HEK293 (cell line): ENCODE data around the gene ARID1A.

Source experiments
- CTCF ChIP-seq: fragments of 450-650 bp; formaldehyde crosslinking; IDR thresholded peaks from 2 replicates; pipeline ENCODE4 v1.5.1; 2016; ENCODE audit warnings: missing biosample characterization, missing genetic modification characterization
- OSR2 ChIP-seq: fragments of 450-650 bp; formaldehyde crosslinking; IDR thresholded peaks from 2 replicates; pipeline ENCODE4 v1.5.1; 2016; ENCODE audit warnings: missing biosample characterization, missing genetic modification characterization
- ZNF140 ChIP-seq: fragments of 450-650 bp; formaldehyde crosslinking; IDR thresholded peaks from 2 replicates; pipeline ENCODE4 v1.5.1; 2016; ENCODE audit warnings: missing biosample characterization, missing genetic modification characterization
- ZNF174 ChIP-seq: fragments of 450-650 bp; formaldehyde crosslinking; IDR thresholded peaks from 2 replicates; pipeline ENCODE4 v1.5.0; 2017; ENCODE audit warnings: missing biosample characterization, mild to moderate bottlenecking, missing genetic modification characterization
- ZNF398 ChIP-seq: fragments of 450-650 bp; formaldehyde crosslinking; IDR thresholded peaks from 2 replicates; pipeline ENCODE4 v1.5.1; 2017; ENCODE audit warnings: missing biosample characterization, missing genetic modification characterization
- ZNF416 ChIP-seq: fragments of 450-650 bp; formaldehyde crosslinking; IDR thresholded peaks from 2 replicates; pipeline ENCODE4 v1.5.1; 2016; ENCODE audit warnings: missing biosample characterization, missing genetic modification characterization
- ZNF639 ChIP-seq: fragments of 450-650 bp; formaldehyde crosslinking; IDR thresholded peaks from 2 replicates; pipeline ENCODE4 v1.5.1; 2016; ENCODE audit warnings: missing biosample characterization, missing genetic modification characterization
- ZNF768 ChIP-seq: fragments of 450-650 bp; formaldehyde crosslinking; IDR thresholded peaks from 2 replicates; pipeline ENCODE4 v1.5.1; 2018; ENCODE audit warnings: missing biosample characterization, mild to moderate bottlenecking, missing genetic modification characterization

- TF ChIP-seq ZNF639 (no peak), ZNF174 (tag by site-specific recombination) (no peak), ZNF140 (tag by site-specific recombination) (no peak), CTCF (tag by site-specific recombination) (no peak), ZNF768 (tag by site-specific recombination) (no peak), ZNF398 (no peak), OSR2 (tag by site-specific recombination) (no peak), ZNF416 (no peak)
These were observed 35.6 kb downstream of the ARID1A start for GRCh38 chr1:26731233-26731902.
